ENCODE data around the gene KCNG1. TPM values are rescaled to one million over a fixed set of nuclear protein-coding genes. Genes with fewer than 3 reads are reported as not detected.
"Not testable (repeated sequence)": the region's sequence is repeated elsewhere in the genome, so short reads cannot be mapped to it uniquely, and the experiment has no call there.

The KCNG1 gene
- 1 to 10 TPM; 1.0 to 1.2 TPM for total RNA-seq

- Mint-ChIP-seq H3K27me3 (peaks cover 76% of the 10 kb centered on the region), H3K4me1 (peaks cover 6% of the 10 kb centered on the region), H3K27ac (peak within 1 kb of the TSS; percentile 7), H3K4me3 (peak within 1 kb of the TSS; percentile 45), H3K9me3 (no peaks in the 10 kb centered on the region), H3K36me3 (no peaks in the 10 kb centered on the region)
- DNase-seq, result peak; percentile 64
Observed at GRCh38 chr20:51022803-51023616, at the start of gene KCNG1. KCNG1 (minus strand) TSS chr20:51023107; CDS start chr20:51010338, 12,769 bp downstream.

- Mint-ChIP-seq H3K4me3 (no peak overlapping the region), H3K27ac (no peak overlapping the region), H3K27me3 (peaks cover 56% of the 10 kb centered on the region), H3K36me3 (no peaks in the 10 kb centered on the region), H3K9me3 (no peaks in the 10 kb centered on the region), H3K4me1 (no peaks in the 10 kb centered on the region)
- DNase-seq, result no peak
Observed at GRCh38 chr20:51070621-51071020, 47.7 kb upstream of the KCNG1 start.

- H3K4me1 Mint-ChIP-seq, result peaks cover 7% of the 10 kb centered on the region
- no peak overlapping the region for H3K27ac Mint-ChIP-seq
- peaks cover 49% of the 10 kb centered on the region for H3K27me3 Mint-ChIP-seq
- no peak for DNase-seq
- H3K4me3 Mint-ChIP-seq, result no peak overlapping the region
- H3K36me3 Mint-ChIP-seq, result no peaks in the 10 kb centered on the region
- H3K9me3 Mint-ChIP-seq, result peaks cover 1% of the 10 kb centered on the region
Observed at GRCh38 chr20:51067792-51068191, 44.9 kb upstream of the KCNG1 start.

GRCh38 chr20:51065615-51066014 is 42.7 kb upstream of the KCNG1 start:
- Mint-ChIP-seq H3K36me3 (peaks cover 2% of the 10 kb centered on the region), H3K4me1 (peaks cover 26% of the 10 kb centered on the region), H3K4me3 (no peak overlapping the region), H3K27ac (no peak overlapping the region), H3K9me3 (peaks cover 9% of the 10 kb centered on the region), H3K27me3 (peaks cover 38% of the 10 kb centered on the region)
- DNase-seq, result no peak

- Mint-ChIP-seq H3K4me3 (no peak overlapping the region), H3K27ac (peak overlapping the region; percentile 6), H3K9me3 (peaks cover 9% of the 10 kb centered on the region), H3K4me1 (peaks cover 35% of the 10 kb centered on the region), H3K36me3 (peaks cover 2% of the 10 kb centered on the region), H3K27me3 (peaks cover 39% of the 10 kb centered on the region)
- no peak for DNase-seq
Observed at GRCh38 chr20:51064137-51064536, 41.2 kb upstream of the KCNG1 start.

GRCh38 chr20:51062065-51062464 is 39.2 kb upstream of the KCNG1 start:
- peaks cover 2% of the 10 kb centered on the region for H3K36me3 Mint-ChIP-seq
- peak; percentile 70 for DNase-seq
- peak overlapping the region; percentile 85 for H3K27ac Mint-ChIP-seq
- H3K27me3 Mint-ChIP-seq, result peaks cover 42% of the 10 kb centered on the region
- peaks cover 9% of the 10 kb centered on the region for H3K9me3 Mint-ChIP-seq
- peak overlapping the region; percentile 2 for H3K4me3 Mint-ChIP-seq
- H3K4me1 Mint-ChIP-seq, result peaks cover 35% of the 10 kb centered on the region

GRCh38 chr20:51061418-51062045 is 38.6 kb upstream of the KCNG1 start:
- H3K27ac Mint-ChIP-seq, result peak overlapping the region; percentile 85
- peaks cover 9% of the 10 kb centered on the region for H3K9me3 Mint-ChIP-seq
- peaks cover 2% of the 10 kb centered on the region for H3K36me3 Mint-ChIP-seq
- H3K4me3 Mint-ChIP-seq, result peak overlapping the region; percentile 30
- peaks cover 35% of the 10 kb centered on the region for H3K4me1 Mint-ChIP-seq
- no peak for DNase-seq
- H3K27me3 Mint-ChIP-seq, result peaks cover 44% of the 10 kb centered on the region

- Mint-ChIP-seq H3K4me3 (no peak overlapping the region), H3K4me1 (peaks cover 35% of the 10 kb centered on the region), H3K27me3 (peaks cover 35% of the 10 kb centered on the region), H3K36me3 (peaks cover 2% of the 10 kb centered on the region), H3K9me3 (peaks cover 9% of the 10 kb centered on the region), H3K27ac (no peak overlapping the region)
- DNase-seq, result no peak
Observed at GRCh38 chr20:51060301-51060700, 37.4 kb upstream of the KCNG1 start.

GRCh38 chr20:51059862-51060261 is 37.0 kb upstream of the KCNG1 start:
- peaks cover 35% of the 10 kb centered on the region for H3K4me1 Mint-ChIP-seq
- no peak overlapping the region for H3K27ac Mint-ChIP-seq

GRCh38 chr20:51058017-51058416 is 35.1 kb upstream of the KCNG1 start:
- peaks cover 8% of the 10 kb centered on the region for H3K9me3 Mint-ChIP-seq
- peaks cover 2% of the 10 kb centered on the region for H3K36me3 Mint-ChIP-seq
- H3K27me3 Mint-ChIP-seq, result peaks cover 49% of the 10 kb centered on the region
- no peak overlapping the region for H3K4me3 Mint-ChIP-seq
- H3K4me1 Mint-ChIP-seq, result peaks cover 30% of the 10 kb centered on the region
- no peak for DNase-seq
- H3K27ac Mint-ChIP-seq, result no peak overlapping the region

More at GRCh38 chr20:51059862-51060261, 37.0 kb upstream of the KCNG1 start:
- H3K36me3 Mint-ChIP-seq, result peaks cover 2% of the 10 kb centered on the region
- no peak overlapping the region for H3K4me3 Mint-ChIP-seq
- peaks cover 9% of the 10 kb centered on the region for H3K9me3 Mint-ChIP-seq
- peaks cover 37% of the 10 kb centered on the region for H3K27me3 Mint-ChIP-seq
- no peak for DNase-seq

- Mint-ChIP-seq H3K36me3 (no peaks in the 10 kb centered on the region), H3K27ac (no peak overlapping the region), H3K27me3 (peaks cover 64% of the 10 kb centered on the region), H3K4me3 (no peak overlapping the region), H3K9me3 (no peaks in the 10 kb centered on the region), H3K4me1 (peaks cover under 1% of the 10 kb centered on the region)
- no peak for DNase-seq
Observed at GRCh38 chr20:51054233-51054632, 31.3 kb upstream of the KCNG1 start.

GRCh38 chr20:51050531-51051075 is 27.7 kb upstream of the KCNG1 start:
- Mint-ChIP-seq H3K9me3 (no peaks in the 10 kb centered on the region), H3K36me3 (no peaks in the 10 kb centered on the region), H3K4me3 (no peak overlapping the region), H3K4me1 (no peaks in the 10 kb centered on the region), H3K27me3 (peaks cover 46% of the 10 kb centered on the region), H3K27ac (no peak overlapping the region)
- DNase-seq, result no peak

- Mint-ChIP-seq H3K27me3 (peaks cover 12% of the 10 kb centered on the region), H3K4me3 (no peak overlapping the region), H3K27ac (no peak overlapping the region), H3K36me3 (no peaks in the 10 kb centered on the region), H3K9me3 (no peaks in the 10 kb centered on the region), H3K4me1 (no peaks in the 10 kb centered on the region)
- DNase-seq, result no peak
Observed at GRCh38 chr20:51046021-51046985, 23.4 kb upstream of the KCNG1 start.

- H3K4me3 Mint-ChIP-seq, H3K36me3 Mint-ChIP-seq: not testable (repeated sequence)
Observed at GRCh38 chr20:51045492-51045891, 22.6 kb upstream of the KCNG1 start.

More at GRCh38 chr20:51045492-51045891, 22.6 kb upstream of the KCNG1 start:
- H3K27ac Mint-ChIP-seq, H3K27me3 Mint-ChIP-seq, H3K4me1 Mint-ChIP-seq, H3K9me3 Mint-ChIP-seq, DNase-seq: not testable (repeated sequence)

All from activated naive CD8-positive, alpha-beta T cell treated with anti-CD3 and anti-CD28 coated beads for 36 hours (primary cell).